HFFc6 (cell line): ENCODE results near the gene ADAP2. TPM values are rescaled to one million over a fixed set of nuclear protein-coding genes. Genes with fewer than 3 reads are reported as not detected.

Source experiments
- DNase-seq: peaks from one replicate; pipeline ENCODE4 v3.0.0-alpha.2; 2018
- H3K27ac Mint-ChIP-seq: 2 replicates; pipeline ENCODE4 v1.8.0; 2020; ENCODE audit warnings: mild to moderate bottlenecking, mixed read lengths
- H3K27me3 Mint-ChIP-seq: 2 replicates; pipeline ENCODE4 v1.8.0; 2021; ENCODE audit warnings: mild to moderate bottlenecking, moderate library complexity, mixed read lengths; ENCODE audit not compliant: insufficient read depth
- H3K36me3 Mint-ChIP-seq: 2 replicates; pipeline ENCODE4 v1.8.0; 2021; ENCODE audit warnings: low read depth, mixed read lengths
- H3K4me1 Mint-ChIP-seq: 2 replicates; pipeline ENCODE4 v1.8.0; 2020; ENCODE audit warnings: low read depth, mixed read lengths
- H3K4me3 Mint-ChIP-seq: 2 replicates; pipeline ENCODE4 v1.8.0; 2020; ENCODE audit warnings: mild to moderate bottlenecking, moderate library complexity, mixed read lengths
- H3K9me3 Mint-ChIP-seq: 2 replicates; pipeline ENCODE4 v1.8.0; 2020; ENCODE audit warnings: mild to moderate bottlenecking, mixed read lengths
- CTCF ChIP-seq: fragments of 200-600 bp; sonication (generic); IDR thresholded peaks from 2 replicates; pipeline ENCODE4 v1.5.0; 2021; ENCODE audit warnings: antibody characterized with exemption, mild to moderate bottlenecking
- total RNA-seq, 6 experiments: library from RNA; stranded (reverse); fragmentation: NEBNext Ultra II Directional; extraction: Animal tissue kit (Norgen Biotek cat#: 25700); gene quantifications; 2 replicates in 1 of 6; 3 replicates in 5 of 6; pipeline ENCODE4 v1.2.3, GENCODE V29; 2021

ADAP2 gene
- total RNA-seq, 6 experiments from 2014 or later, result 0.12 to 0.61 (median 0.37) TPM

DNA sequence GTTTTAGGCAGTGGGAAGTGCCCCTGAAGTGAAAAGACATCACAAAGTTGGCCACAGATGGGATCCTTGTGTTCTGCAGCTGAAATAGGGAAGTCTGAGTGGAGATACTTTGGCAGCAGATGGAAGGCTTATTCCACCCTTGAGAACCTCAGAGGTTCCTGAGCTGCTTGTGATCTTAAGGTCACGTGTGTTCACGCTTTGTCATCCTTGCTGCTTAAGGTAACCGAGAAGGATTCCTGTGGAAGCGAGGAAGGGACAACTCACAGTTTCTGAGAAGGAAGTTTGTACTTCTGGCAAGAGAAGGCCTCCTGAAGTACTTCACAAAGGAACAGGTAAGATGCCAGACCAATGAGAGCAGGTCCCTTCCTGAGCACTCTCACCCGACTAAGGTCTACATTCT lies 12.2 kb downstream of the ADAP2 start:
- H3K27ac Mint-ChIP-seq, result no peak overlapping the region
- H3K9me3 Mint-ChIP-seq, result no peaks in the 10 kb centered on the region
- no peaks in the 10 kb centered on the region for H3K4me1 Mint-ChIP-seq
- H3K27me3 Mint-ChIP-seq, result peaks cover 36% of the 10 kb centered on the region
- DNase-seq, result no peak
- no peaks in the 10 kb centered on the region for H3K36me3 Mint-ChIP-seq
- TF ChIP-seq CTCF, result no peak
- no peak overlapping the region for H3K4me3 Mint-ChIP-seq

DNA sequence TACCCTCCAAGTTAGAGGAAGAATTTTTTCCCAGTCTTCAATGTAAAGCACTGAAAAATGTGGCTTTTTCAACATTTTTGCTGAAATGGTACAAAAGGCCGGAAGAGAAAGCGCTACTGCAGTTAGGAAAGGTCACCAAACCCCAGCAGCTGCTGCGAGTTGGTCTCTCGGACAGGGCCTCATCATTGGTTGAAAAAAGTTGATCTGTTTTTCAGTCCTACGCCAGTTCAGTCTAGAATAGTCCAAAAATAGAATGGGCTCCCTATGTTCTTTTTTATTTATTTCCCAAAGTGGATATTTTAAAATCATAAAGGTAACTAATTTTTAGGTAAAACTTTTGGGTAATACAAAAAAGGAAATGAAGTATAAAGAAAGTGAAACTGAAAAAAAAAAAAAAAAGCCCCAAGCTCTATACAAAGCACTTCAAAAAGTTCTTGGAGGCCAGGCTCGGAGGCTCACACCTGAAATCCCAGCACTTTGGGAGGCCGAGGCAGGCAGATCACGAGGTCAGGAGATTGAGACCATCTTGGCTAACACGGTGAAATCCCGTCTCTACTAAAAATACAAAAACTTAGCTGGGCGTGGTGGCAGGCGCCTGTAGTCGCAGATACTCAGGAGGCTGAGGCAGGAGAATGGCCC lies 17.4 kb downstream of the ADAP2 start:
- no peak for TF ChIP-seq CTCF
- H3K4me1 Mint-ChIP-seq, result peaks cover 10% of the 10 kb centered on the region
- H3K36me3 Mint-ChIP-seq, result no peaks in the 10 kb centered on the region
- H3K4me3 Mint-ChIP-seq, result no peak overlapping the region
- H3K27ac Mint-ChIP-seq, result no peak overlapping the region
- no peaks in the 10 kb centered on the region for H3K9me3 Mint-ChIP-seq
- peaks cover 26% of the 10 kb centered on the region for H3K27me3 Mint-ChIP-seq
- no peak for DNase-seq

DNA sequence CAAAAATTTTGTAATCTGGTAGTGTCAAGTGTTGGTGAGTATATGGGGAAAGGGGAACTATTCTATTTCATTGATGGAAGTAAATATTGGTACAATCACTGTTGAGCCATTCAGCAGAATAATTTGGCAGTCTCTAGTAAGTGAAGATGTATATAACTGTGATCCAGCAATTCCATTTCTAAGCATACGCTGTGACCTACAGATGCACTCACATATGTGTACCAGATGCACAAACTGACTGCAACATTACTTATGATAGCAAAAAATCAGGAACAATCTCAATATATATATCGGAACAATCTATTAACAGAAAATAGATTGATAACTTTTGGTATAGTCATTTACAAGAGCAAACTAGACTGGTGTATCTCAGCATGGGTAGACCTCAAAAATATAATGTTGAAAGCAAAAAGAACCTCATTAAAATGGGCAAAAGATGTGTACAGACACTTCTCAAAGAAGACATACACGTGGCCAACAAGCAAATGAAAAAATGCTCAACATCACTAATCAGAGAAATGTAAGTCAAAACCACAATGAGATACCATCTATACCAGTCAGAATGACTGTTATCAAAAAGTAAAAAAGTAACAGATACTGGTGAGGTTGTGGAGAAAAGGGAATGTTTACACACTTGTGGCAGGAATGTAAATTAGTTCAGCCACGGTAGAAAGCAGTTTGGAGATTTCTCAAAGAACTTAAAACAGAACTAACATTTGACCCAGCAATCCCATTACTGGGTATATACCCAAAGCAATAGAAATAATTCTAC lies 20.7 kb downstream of the ADAP2 start:
- DNase-seq, result peak; percentile 51
- H3K9me3 Mint-ChIP-seq, result no peaks in the 10 kb centered on the region

DNA sequence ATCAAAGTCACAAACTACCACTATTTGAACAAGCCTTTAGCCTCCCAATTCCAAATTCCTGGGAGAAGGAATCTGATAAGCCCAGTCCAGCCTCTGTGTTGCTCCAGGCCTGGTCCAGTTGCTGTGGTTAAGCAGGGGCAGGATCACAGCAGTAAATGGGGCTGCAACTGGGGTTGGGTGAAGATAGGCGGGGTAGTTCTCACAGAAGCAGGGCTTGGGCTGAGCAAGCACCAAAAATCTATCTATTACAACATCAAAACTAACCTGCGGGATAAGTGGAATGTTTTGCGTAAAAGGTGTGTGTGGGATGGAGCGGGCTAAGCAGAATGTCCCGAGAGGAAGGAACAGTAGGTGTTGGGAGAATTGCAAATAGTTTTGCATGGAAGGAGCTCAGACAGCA lies 26.1 kb downstream of the ADAP2 start:
- no peaks in the 10 kb centered on the region for H3K36me3 Mint-ChIP-seq
- H3K27me3 Mint-ChIP-seq, result peaks cover 5% of the 10 kb centered on the region
- H3K4me1 Mint-ChIP-seq, result peaks cover 13% of the 10 kb centered on the region
- H3K4me3 Mint-ChIP-seq, result no peak overlapping the region
- TF ChIP-seq CTCF, result no peak
- no peak overlapping the region for H3K27ac Mint-ChIP-seq
- DNase-seq, result no peak
- H3K9me3 Mint-ChIP-seq, result no peaks in the 10 kb centered on the region

More for the DNA sequence above, 20.7 kb downstream of the ADAP2 start:
- peaks cover 10% of the 10 kb centered on the region for H3K4me1 Mint-ChIP-seq
- H3K27me3 Mint-ChIP-seq, result peaks cover 17% of the 10 kb centered on the region
- H3K27ac Mint-ChIP-seq, result no peak overlapping the region
- H3K4me3 Mint-ChIP-seq, result no peak overlapping the region
- H3K36me3 Mint-ChIP-seq, result no peaks in the 10 kb centered on the region
- peak; percentile 60 for TF ChIP-seq CTCF

DNA sequence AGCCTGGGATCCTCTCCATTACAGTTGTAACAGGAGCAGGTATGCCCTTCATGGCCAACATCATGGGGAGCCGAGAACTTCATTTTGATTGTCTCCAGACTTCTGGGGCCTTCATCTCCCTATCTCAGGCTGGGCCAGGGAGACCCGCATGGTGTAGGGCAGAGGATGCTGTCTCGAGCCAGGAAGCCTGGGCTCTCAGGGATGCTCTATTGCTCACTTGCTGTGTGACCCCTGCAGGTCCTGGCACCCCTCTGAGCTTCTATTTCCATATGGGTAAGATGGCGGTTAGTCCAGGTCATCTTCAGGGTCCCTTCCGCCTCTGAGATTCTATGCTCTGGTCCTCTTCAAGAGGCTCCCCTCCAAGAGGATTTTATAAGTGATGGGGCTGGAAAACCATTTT lies 28.4 kb downstream of the ADAP2 start:
- peaks cover 10% of the 10 kb centered on the region for H3K4me1 Mint-ChIP-seq
- no peaks in the 10 kb centered on the region for H3K36me3 Mint-ChIP-seq
- no peak for DNase-seq
- H3K27me3 Mint-ChIP-seq, result peaks cover 2% of the 10 kb centered on the region
- no peak overlapping the region for H3K27ac Mint-ChIP-seq
- H3K9me3 Mint-ChIP-seq, result no peaks in the 10 kb centered on the region
- H3K4me3 Mint-ChIP-seq, result no peak overlapping the region
- TF ChIP-seq CTCF, result no peak
